Choroid plexus epithelial cell (primary cell): ENCODE results near the gene TCF21.
A peak's percentile ranks its signal among the peaks of the same experiment; 100 is the strongest.

Experiments
- DNase-seq: peaks from one replicate; pipeline ENCODE4 v3.0.0-alpha.2; 2010; ENCODE audit warnings: low read depth
- H3K4me3 ChIP-seq: 2 replicates; pipeline ENCODE4 v1.5.1; 2011; ENCODE audit warnings: low read depth, mild to moderate bottlenecking, control low read depth, low read length, moderate library complexity
- CTCF ChIP-seq: conservative IDR thresholded peaks from 2 replicates; pipeline ENCODE4 v1.5.1; 2011; ENCODE audit warnings: low read depth, mild to moderate bottlenecking, control low read depth, inconsistent platforms, low read length, moderate library complexity

Gene TCF21

GRCh38 chr6:133893946-133894345 lies 5.0 kb downstream of the TCF21 start:
- DNase-seq, result no peak
- TF ChIP-seq CTCF, result no peak
- no peak overlapping the region for H3K4me3 ChIP-seq

GRCh38 chr6:133894369-133894768 lies 5.5 kb downstream of the TCF21 start:
- no peak for TF ChIP-seq CTCF
- DNase-seq, result no peak
- no peak overlapping the region for H3K4me3 ChIP-seq

- TF ChIP-seq CTCF, result no peak
- no peak overlapping the region for H3K4me3 ChIP-seq
- DNase-seq, result peak; percentile 93
These were observed 6.0 kb downstream of the TCF21 start for GRCh38 chr6:133894795-133895358.

- peak overlapping the region; percentile 51 for H3K4me3 ChIP-seq
- peak; percentile 50 for DNase-seq
- TF ChIP-seq CTCF, result peak; percentile 38
These were observed 6.8 kb downstream of the TCF21 start for GRCh38 chr6:133895573-133896343.

GRCh38 chr6:133896344-133896721 lies 7.4 kb downstream of the TCF21 start:
- H3K4me3 ChIP-seq, result no peak overlapping the region
- TF ChIP-seq CTCF, result no peak
- DNase-seq, result no peak

DNA sequence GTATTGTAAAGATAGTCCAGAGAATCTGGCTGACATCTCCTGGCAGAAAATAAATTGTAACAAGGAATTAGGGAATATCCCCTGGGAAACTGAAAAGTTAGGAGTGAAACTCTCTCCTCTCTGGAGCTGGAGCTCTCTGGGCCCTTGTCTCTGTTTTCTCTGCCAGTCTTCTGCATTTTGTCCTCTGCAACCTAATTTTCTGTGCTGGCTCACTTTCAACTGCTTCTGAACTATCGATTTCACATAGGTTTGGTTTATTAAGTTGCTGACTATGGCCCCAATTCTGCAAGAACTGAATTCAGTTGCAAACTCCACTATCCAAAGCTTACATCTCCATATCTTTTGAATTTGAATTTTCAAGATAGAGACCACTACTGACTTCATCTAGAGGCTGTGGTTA lies 9.3 kb downstream of the TCF21 start:
- H3K4me3 ChIP-seq, result no peak overlapping the region
- DNase-seq, result no peak
- TF ChIP-seq CTCF, result no peak

DNA sequence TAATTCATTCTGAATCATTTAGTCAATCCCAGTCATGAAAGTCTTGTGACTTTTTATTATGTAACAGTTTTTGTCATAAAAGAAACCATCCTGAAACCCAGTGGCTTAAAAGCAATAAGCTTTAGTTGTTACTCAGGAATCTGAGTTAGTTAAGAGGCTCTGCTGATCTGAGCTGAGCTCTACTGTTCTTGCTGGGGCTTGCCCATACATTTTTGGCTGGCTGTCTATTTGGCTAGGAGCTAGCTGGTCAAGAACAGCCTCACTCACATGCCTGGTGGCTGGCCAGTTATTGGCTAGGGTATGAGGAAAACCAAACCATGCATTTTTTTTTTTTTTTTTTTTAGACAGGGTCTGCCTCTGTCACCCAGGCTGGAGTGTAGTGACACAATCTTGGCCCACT lies 10.6 kb downstream of the TCF21 start:
- peak; percentile 45 for DNase-seq
- no peak overlapping the region for H3K4me3 ChIP-seq
- no peak for TF ChIP-seq CTCF
